Panc1 (cell line): ENCODE data around the gene SPEM1. TPM values are rescaled to one million over a fixed set of nuclear protein-coding genes. Genes with fewer than 3 reads are reported as not detected.

Experiments used
- ATAC-seq: fragments of 200-7000 bp; cut with Tn5 transposase; 2 replicates; pipeline ENCODE4 v1.9.1; 2020; ENCODE audit warnings: mild to moderate bottlenecking, moderate library complexity
- BruUV-seq: library from RNA; stranded (reverse); fragments of 400-500 nt; replicated peaks from 2 replicates; lab custom pipeline; 2021; lab: Mats Ljungman, UMichigan
- CTCF ChIA-PET: fragments of 300-600 bp; sonication (Branson Sonifier 250); formaldehyde crosslinking; loops from one replicate; lab custom pipeline; 2022; ENCODE audit warnings: antibody characterized with exemption; lab: Charles Lee
- POLR2A ChIA-PET: fragments of 300-600 bp; sonication (Branson Sonifier 250); formaldehyde crosslinking; loops from one replicate; lab custom pipeline; 2022; ENCODE audit warnings: antibody characterized with exemption; lab: Charles Lee
- DNase-seq: peaks from one replicate; pipeline ENCODE4 v3.0.0-alpha.2; 2010; ENCODE audit warnings: low read depth, low spot score
- H3K27ac ChIP-seq: 2 replicates; pipeline ENCODE4 v1.5.1; 2011; ENCODE audit warnings: mild to moderate bottlenecking, low read length, inconsistent platforms
- H3K27me3 ChIP-seq: fragments of 200-500 bp; sonication (Bioruptor generic); 2 replicates; pipeline ENCODE4 v1.6.0; 2014; ENCODE audit warnings: low read length, inconsistent platforms; ENCODE audit not compliant: control insufficient read depth, insufficient read depth
- H3K36me3 ChIP-seq: fragments of 200-500 bp; sonication (Bioruptor generic); 2 replicates; pipeline ENCODE4 v1.5.1; 2014; ENCODE audit warnings: inconsistent platforms, mild to moderate bottlenecking, low read length, moderate library complexity; ENCODE audit not compliant: control insufficient read depth, insufficient read depth
- H3K4me1 ChIP-seq: 2 replicates; pipeline ENCODE4 v1.5.1; 2011; ENCODE audit warnings: inconsistent platforms, mild to moderate bottlenecking, low read length, moderate library complexity; ENCODE audit not compliant: control insufficient read depth, insufficient read depth
- H3K4me3 ChIP-seq, 2 experiments: 2 replicates each; pipeline ENCODE4 v1.5.1; 2011 to 2012; ENCODE audit warnings: low read depth in 2 of 2, low read length in 2 of 2, mild to moderate bottlenecking in 2 of 2, inconsistent platforms in 1 of 2, moderate library complexity in 1 of 2
- H3K9me3 ChIP-seq: fragments of 200-500 bp; sonication (Bioruptor generic); 2 replicates; pipeline ENCODE4 v1.5.1; 2014; ENCODE audit warnings: low read depth, mild to moderate bottlenecking, inconsistent platforms, low read length, moderate library complexity; ENCODE audit not compliant: control insufficient read depth, insufficient read depth
- CTCF ChIP-seq: fragments of 450-650 bp; IDR thresholded peaks from 2 replicates; pipeline ENCODE4 v1.5.1; 2017; ENCODE audit warnings: mild to moderate bottlenecking
- POLR2AphosphoS5 ChIP-seq: IDR thresholded peaks from 2 replicates; pipeline ENCODE4 v1.6.1; 2012; ENCODE audit warnings: mild to moderate bottlenecking, low read depth, low read length, moderate library complexity
- REST ChIP-seq, 2 experiments: IDR thresholded peaks; 2 replicates each; pipeline ENCODE4 v1.6.1; 2011 to 2012; ENCODE audit warnings: low read depth in 2 of 2, control low read depth in 1 of 2, low read length in 1 of 2, mild to moderate bottlenecking in 1 of 2, moderate library complexity in 1 of 2; ENCODE audit not compliant: insufficient read depth in 1 of 2
- SIN3A ChIP-seq: IDR thresholded peaks from 2 replicates; pipeline ENCODE4 v1.6.1; 2012; ENCODE audit warnings: low read depth, mild to moderate bottlenecking, low read length, moderate library complexity, borderline replicate concordance; ENCODE audit not compliant: insufficient read depth
- TCF7L2 ChIP-seq: IDR thresholded peaks from 2 replicates; pipeline ENCODE4 v1.6.1; 2011; ENCODE audit warnings: mild to moderate bottlenecking, low read depth, low read length, inconsistent platforms
- in situ Hi-C: cut with HindIII; loops from 2 replicates; pipeline ENCODE4 v1.10.0; 2016; ENCODE audit warnings: low sequenced_read_pairs, low pct_unique_long_range_greater_than_20kb
- intact Hi-C: fragments of 100-400 bp; cut with micrococcal nuclease; formaldehyde crosslinking; loops from one replicate; pipeline ENCODE4 v1.10.0; 2022; ENCODE audit not compliant: unreplicated experiment
- total RNA-seq: library from RNA; stranded (reverse); gene quantifications from one replicate; pipeline ENCODE4 v1.2.1, GENCODE V29; 2021; ENCODE audit not compliant: unreplicated experiment

Gene SPEM1
- total RNA-seq, 1 experiment from 2014 or later: not detected

GRCh38 chr17:7463372-7463846 lies 43.3 kb downstream of the SPEM1 start:
- Histone ChIP-seq H3K36me3 (no peaks in the 10 kb centered on the region), H3K9me3 (no peaks in the 10 kb centered on the region), H3K27me3 (no peaks in the 10 kb centered on the region), H3K27ac (no peak overlapping the region), H3K4me1 (peaks cover 13% of the 10 kb centered on the region), H3K4me3 (no peak overlapping the region)
- in situ Hi-C loops (no loop called here), intact Hi-C loops (no loop called here)
- no TSS peak for BruUV-seq
- no peak for TF ChIP-seq SIN3A
- no peak for TF ChIP-seq POLR2AphosphoS5
- TF ChIP-seq CTCF: no peak
- no peak for TF ChIP-seq TCF7L2
- no peak for TF ChIP-seq REST (IDR thresholded peaks at IDR 0.05; ENCODE audit: insufficient read depth in 1 of 2, low read depth in 2 of 2, low read length in 1 of 2)
- ChIA-PET POLR2A (no interaction called here), CTCF (no interaction called here)
- ATAC-seq (no peak), DNase-seq (no peak)

GRCh38 chr17:7464081-7464480 lies 44.0 kb downstream of the SPEM1 start:
- CTCF ChIA-PET: no interaction called here
- in situ Hi-C loops (no loop called here), intact Hi-C loops (no loop called here)
- no TSS peak for BruUV-seq
- Histone ChIP-seq H3K4me3 (no peak overlapping the region), H3K4me1 (peaks cover 18% of the 10 kb centered on the region), H3K36me3 (no peaks in the 10 kb centered on the region), H3K9me3 (no peaks in the 10 kb centered on the region), H3K27ac (no peak overlapping the region), H3K27me3 (no peaks in the 10 kb centered on the region)
- POLR2A ChIA-PET: no interaction called here
- ATAC-seq (no peak), DNase-seq (no peak)
- no peak for TF ChIP-seq POLR2AphosphoS5
- no peak for TF ChIP-seq SIN3A
- TF ChIP-seq REST (IDR thresholded peaks at IDR 0.05; ENCODE audit: insufficient read depth in 1 of 2, low read depth in 2 of 2, low read length in 1 of 2): no peak
